H1 (cell line): ENCODE measurements around the gene ANKRD65. TPM values are rescaled to one million over a fixed set of nuclear protein-coding genes. Genes with fewer than 3 reads are reported as not detected.
"Not testable (repeated sequence)": the region's sequence is repeated elsewhere in the genome, so short reads cannot be mapped to it uniquely, and the experiment has no call there.

ENCODE experiments used
- CTCF ChIA-PET: fragments of 300-600 bp; sonication (Branson Sonifier 250); formaldehyde crosslinking; loops from one replicate; lab custom pipeline; 2021; ENCODE audit not compliant: partially characterized antibody; lab: Charles Lee
- POLR2A ChIA-PET: fragments of 300-600 bp; sonication (Branson Sonifier 250); formaldehyde crosslinking; loops from one replicate; lab custom pipeline; 2021; ENCODE audit warnings: inconsistent platforms; ENCODE audit not compliant: partially characterized antibody; lab: Charles Lee
- DNase-seq, 2 experiments: peaks; one replicate each; pipeline versions ENCODE4 v3.0.0 to v3.0.0-alpha.2; 2010 to 2022; ENCODE audit warnings: low spot score in 2 of 2, low read depth in 1 of 2, mixed read lengths in 1 of 2
- FAIRE-seq: peaks from 2 replicates; lab custom pipeline; 2011; peaks lifted over from hg19 to GRCh38; lab: Jason Lieb, UNC
- H2AFZ ChIP-seq: 2 replicates; pipeline ENCODE4 v1.8.1; 2012; ENCODE audit warnings: low read length, inconsistent platforms
- H2AK5ac ChIP-seq: 2 replicates; pipeline ENCODE4 v1.6.1; 2013; ENCODE audit warnings: low read depth, low read length
- H2BK120ac ChIP-seq: replicated peaks from 2 replicates; pipeline ENCODE3; 2013; ENCODE audit warnings: low read depth, low read length, inconsistent platforms
- H2BK12ac ChIP-seq: 2 replicates; pipeline ENCODE4 v1.6.1; 2013; ENCODE audit warnings: low read depth, low read length
- H2BK15ac ChIP-seq: 2 replicates; pipeline ENCODE4 v1.6.1; 2013; ENCODE audit warnings: low read length
- H2BK20ac ChIP-seq: 2 replicates; pipeline ENCODE4 v1.6.1; 2013; ENCODE audit warnings: low read length
- H2BK5ac ChIP-seq: 2 replicates; pipeline ENCODE4 v1.6.1; 2013; ENCODE audit warnings: low read depth, low read length
- H3K14ac ChIP-seq: 2 replicates; pipeline ENCODE4 v1.6.1; 2013; ENCODE audit warnings: inconsistent platforms; ENCODE audit not compliant: insufficient read length
- H3K18ac ChIP-seq: 2 replicates; pipeline ENCODE4 v1.6.1; 2013; ENCODE audit warnings: low read length; ENCODE audit errors: extremely low read depth
- H3K23ac ChIP-seq: 2 replicates; pipeline ENCODE4 v1.6.1; 2013; ENCODE audit warnings: inconsistent platforms; ENCODE audit not compliant: insufficient read length
- H3K23me2 ChIP-seq: 2 replicates; pipeline ENCODE4 v1.6.1; 2013; ENCODE audit warnings: low read depth, low read length
- H3K27ac ChIP-seq: 2 replicates; pipeline ENCODE4 v1.6.1; 2011; ENCODE audit warnings: low read depth, low read length, inconsistent platforms
- H3K27me3 ChIP-seq, 4 experiments: replicated peaks in 1 of 4; 1 replicate in 1 of 4; 2 replicates in 3 of 4; pipeline versions ENCODE4 v1.6.1 to v1.8.1; 2011 to 2013; ENCODE audit warnings: low read length in 3 of 4, mild to moderate bottlenecking in 3 of 4, inconsistent platforms in 2 of 4, mixed read lengths in 2 of 4, moderate library complexity in 1 of 4; ENCODE audit not compliant: control insufficient read depth in 3 of 4, insufficient read depth in 3 of 4; ENCODE audit errors: extremely low read depth in 1 of 4
- H3K36me3 ChIP-seq, 4 experiments: 2 replicates each; pipeline versions ENCODE4 v1.6.1 to v1.8.1; 2011 to 2013; ENCODE audit warnings: mild to moderate bottlenecking in 4 of 4, low read length in 3 of 4, moderate library complexity in 2 of 4, control low read depth in 1 of 4, inconsistent platforms in 1 of 4; ENCODE audit not compliant: insufficient read depth in 4 of 4, control insufficient read depth in 2 of 4
- H3K4ac ChIP-seq: replicated peaks from 2 replicates; pipeline ENCODE3; 2013; ENCODE audit warnings: low read length, low read depth, mixed read lengths, inconsistent platforms; ENCODE audit not compliant: insufficient read length
- H3K4me1 ChIP-seq, 4 experiments: replicated peaks in 1 of 4; 1 replicate in 1 of 4; 2 replicates in 3 of 4; pipeline versions ENCODE4 v1.6.1 to v1.8.1; 2011 to 2013; ENCODE audit warnings: low read length in 3 of 4, inconsistent platforms in 2 of 4, mixed read lengths in 1 of 4; ENCODE audit not compliant: insufficient read depth in 4 of 4, control insufficient read depth in 3 of 4
- H3K4me2 ChIP-seq, 2 experiments: 2 replicates each; pipeline versions ENCODE4 v1.6.1 to v1.8.1; 2011 to 2013; ENCODE audit warnings: low read depth in 2 of 2, low read length in 2 of 2, control low read depth in 1 of 2, inconsistent platforms in 1 of 2, mild to moderate bottlenecking in 1 of 2; ENCODE audit not compliant: insufficient read depth in 1 of 2
- H3K4me3 ChIP-seq, 4 experiments: fragments of 200-600, 300-600 bp in 1 of 4; sonication (generic), shearing (Covaris generic), sonication (Bioruptor Twin) in 1 of 4; 2 replicates each; pipeline versions ENCODE4 v1.5.1 to v1.8.1; 2011 to 2016; ENCODE audit warnings: low read length in 4 of 4, low read depth in 3 of 4, control low read depth in 2 of 4, inconsistent platforms in 2 of 4, mild to moderate bottlenecking in 2 of 4, mixed read lengths in 1 of 4, moderate library complexity in 1 of 4; ENCODE audit not compliant: insufficient read depth in 2 of 4; ENCODE audit errors: extremely low read depth in 1 of 4
- H3K56ac ChIP-seq: replicated peaks from 2 replicates; pipeline ENCODE3; 2013; ENCODE audit warnings: low read depth, mild to moderate bottlenecking, mixed read lengths, low read length, inconsistent platforms; ENCODE audit not compliant: insufficient read length
- H3K79me1 ChIP-seq: 2 replicates; pipeline ENCODE4 v1.6.1; 2013; ENCODE audit warnings: low read depth, low read length, control low read depth
- H3K79me2 ChIP-seq, 2 experiments: 2 replicates each; pipeline versions ENCODE4 v1.6.1 to v1.8.1; 2012 to 2013; ENCODE audit warnings: low read length in 2 of 2, mild to moderate bottlenecking in 2 of 2, inconsistent platforms in 1 of 2; ENCODE audit not compliant: insufficient read depth in 2 of 2, control insufficient read depth in 1 of 2
- H3K9ac ChIP-seq, 4 experiments: replicated peaks in 1 of 4; 1 replicate in 1 of 4; 2 replicates in 3 of 4; pipeline versions ENCODE4 v1.6.1 to v1.8.1; 2011 to 2013; ENCODE audit warnings: low read depth in 3 of 4, low read length in 3 of 4, control low read depth in 2 of 4, mild to moderate bottlenecking in 2 of 4, moderate library complexity in 2 of 4, inconsistent platforms in 1 of 4; ENCODE audit errors: extremely low read depth in 1 of 4
- H3K9me3 ChIP-seq, 2 experiments: 2 replicates each; pipeline versions ENCODE4 v1.6.1 to v1.8.1; 2012 to 2013; ENCODE audit warnings: mild to moderate bottlenecking in 2 of 2, moderate library complexity in 2 of 2, control low read depth in 1 of 2, inconsistent platforms in 1 of 2, low read depth in 1 of 2, low read length in 1 of 2, mixed read lengths in 1 of 2; ENCODE audit not compliant: insufficient read depth in 2 of 2
- H4K20me1 ChIP-seq, 2 experiments: replicated peaks in 1 of 2; 2 replicates each; pipeline versions ENCODE3 to v1.8.1; 2011 to 2013; ENCODE audit warnings: inconsistent platforms in 2 of 2, low read length in 2 of 2, mild to moderate bottlenecking in 1 of 2; ENCODE audit not compliant: insufficient read depth in 2 of 2, control insufficient read depth in 1 of 2
- H4K5ac ChIP-seq: 2 replicates; pipeline ENCODE4 v1.6.1; 2013; ENCODE audit warnings: low read length, low read depth, mixed read lengths, inconsistent platforms; ENCODE audit not compliant: insufficient read length
- H4K8ac ChIP-seq: 2 replicates; pipeline ENCODE4 v1.8.0; 2013; ENCODE audit warnings: mild to moderate bottlenecking, moderate library complexity, low read length, inconsistent platforms; ENCODE audit not compliant: insufficient read depth; ENCODE audit errors: extremely low read depth
- H4K91ac ChIP-seq: replicated peaks from 2 replicates; pipeline ENCODE3; 2013; ENCODE audit warnings: low read length, mixed read lengths, inconsistent platforms; ENCODE audit not compliant: insufficient read length
- EP300 ChIP-seq, 2 experiments: IDR thresholded peaks; 1 replicate in 1 of 2; 2 replicates in 1 of 2; pipeline ENCODE4 v1.6.1; 2011 to 2012; ENCODE audit warnings: low read depth in 2 of 2, low read length in 2 of 2, mild to moderate bottlenecking in 2 of 2, borderline replicate concordance in 1 of 2, inconsistent platforms in 1 of 2, moderate library complexity in 1 of 2
- KDM5A ChIP-seq: fragments of 200-600 bp; IDR thresholded peaks from 2 replicates; pipeline ENCODE4 v1.7.1; 2012; ENCODE audit warnings: mild to moderate bottlenecking, low read length, inconsistent platforms, mixed read lengths
- WGBS, 2 experiments: shearing (Covaris generic) in 1 of 2; methylation state at CpG; one replicate each; pipeline versions ENCODE4 v1.1.6 to v1.1.7; 2013 to 2015; ENCODE audit warnings: low lambda C conversion rate in 2 of 2, mixed read lengths in 2 of 2, inconsistent platforms in 1 of 2, low coverage in 1 of 2, missing lambda C conversion rate in 1 of 2; ENCODE audit not compliant: insufficient replicate concordance in 2 of 2, insufficient coverage in 1 of 2, insufficient read length in 1 of 2; ENCODE audit errors: extremely low coverage in 1 of 2, missing lambda C conversion rate in 1 of 2; 5-methylcytosine and 5-hydroxymethylcytosine counted together
- polyA plus RNA-seq, 7 experiments: library from polyadenylated mRNA; depleted of rRNA in 3 of 7; stranded (reverse) in 5 of 7; unstranded in 2 of 7; fragments of >200 nt in 5 of 7; fragments of 200-250 nt in 2 of 7; gene quantifications; 1 replicate in 5 of 7; 2 replicates in 1 of 7; 4 replicates in 1 of 7; pipeline versions ENCODE4 v1.2.1 to v1.2.3, GENCODE V29; 2011 to 2013; ENCODE audit warnings: missing spikeins in 2 of 7, mixed read lengths in 2 of 7
- total RNA-seq: library from RNA; stranded (reverse); fragmentation: NEBNext Ultra II Directional; extraction: Animal tissue kit (Norgen Biotek cat#: 25700); gene quantifications from 2 replicates; pipeline ENCODE4 v1.2.1, GENCODE V29; 2021

Gene ANKRD65
- total and polyA plus RNA-seq, 2 of the 8 experiments (the other 6 are each of a cell fraction or from before 2014, with no cell fraction given): 1.8 to 2.0 TPM

GRCh38 chr1:1421147-1421906 lies at the start of gene ANKRD65 (continued):
- TF ChIP-seq EP300 (IDR thresholded peaks at IDR 0.05; ENCODE audit: borderline replicate concordance in 1 of 2, low read depth in 2 of 2, low read length in 2 of 2) (no peak), KDM5A (no peak)

- H3K79me1 ChIP-seq, H3K4me2 ChIP-seq, H2AFZ ChIP-seq, H4K91ac ChIP-seq, H3K4me3 ChIP-seq, H3K9me3 ChIP-seq, H2BK120ac ChIP-seq, H3K36me3 ChIP-seq, H3K9ac ChIP-seq, H2BK15ac ChIP-seq, H4K20me1 ChIP-seq, H3K23me2 ChIP-seq, H4K8ac ChIP-seq, H4K5ac ChIP-seq, H2BK12ac ChIP-seq, CTCF ChIA-PET, DNase-seq, H3K18ac ChIP-seq, H3K23ac ChIP-seq, H2BK20ac ChIP-seq, H3K4ac ChIP-seq, FAIRE-seq, H3K4me1 ChIP-seq, H2AK5ac ChIP-seq, H3K56ac ChIP-seq, H3K27me3 ChIP-seq, H2BK5ac ChIP-seq, H3K14ac ChIP-seq, H3K27ac ChIP-seq: not testable (repeated sequence)
- 91% methylated on average over 22 of the region's 44 CpGs; no CpG with 5 or more reads in 1 of the 2 experiments for WGBS, 2 experiments
- POLR2A ChIA-PET: interaction anchor here (0.8 kb wide), 1 partner anchor 73 kb away, joined by 3 read pairs; no protein-coding TSS in a partner anchor
- H3K79me2 ChIP-seq: peaks cover 7 to 10% of the 10 kb centered on the region in 2 experiments
These were observed 47.3 kb upstream of the ANKRD65 start for GRCh38 chr1:1468196-1468985.
